OCI-LY7 (cell line): ENCODE measurements around the gene NFATC2IP. TPM values are rescaled to one million over a fixed set of nuclear protein-coding genes. Genes with fewer than 3 reads are reported as not detected.

Source experiments
- BruUV-seq: library from RNA; stranded (reverse); fragments of 400-500 nt; replicated peaks from 2 replicates; lab custom pipeline; 2021; lab: Mats Ljungman, UMichigan
- CTCF ChIA-PET: fragments of 300-600 bp; sonication (Branson Sonifier 250); formaldehyde crosslinking; loops from one replicate; lab custom pipeline; 2022; ENCODE audit warnings: antibody characterized with exemption; ENCODE audit not compliant: unreplicated experiment; lab: Charles Lee
- POLR2A ChIA-PET: fragments of 300-600 bp; sonication (Branson Sonifier 250); formaldehyde crosslinking; loops from one replicate; lab custom pipeline; 2022; ENCODE audit warnings: antibody characterized with exemption; lab: Charles Lee
- DNase-seq: peaks from one replicate; pipeline ENCODE4 v3.0.0-alpha.2; 2015; ENCODE audit warnings: low spot score
- H2AFZ ChIP-seq: fragments of 200-600 bp; sonication (generic), shearing (Covaris generic); 2 replicates; pipeline ENCODE4 v1.6.1; 2014; ENCODE audit warnings: mild to moderate bottlenecking, antibody characterized with exemption, low read length, moderate library complexity
- H3K27ac ChIP-seq: fragments of 200-600 bp; sonication (generic); 2 replicates; pipeline ENCODE4 v1.5.1; 2014; ENCODE audit warnings: mixed run types, low read depth, mild to moderate bottlenecking, moderate library complexity, low read length, inconsistent platforms; ENCODE audit not compliant: poor library complexity, severe bottlenecking
- H3K36me3 ChIP-seq: fragments of 200-600 bp; sonication (generic); 2 replicates; pipeline ENCODE4 v1.6.1; 2014; ENCODE audit warnings: mild to moderate bottlenecking, antibody characterized with exemption, low read length, moderate library complexity, mixed read lengths; ENCODE audit not compliant: insufficient read depth
- H3K4me1 ChIP-seq: fragments of 200-600 bp; sonication (generic); 2 replicates; pipeline ENCODE4 v1.5.1; 2014; ENCODE audit warnings: mild to moderate bottlenecking, low read length; ENCODE audit not compliant: insufficient read depth, poor library complexity, severe bottlenecking
- H3K4me2 ChIP-seq: fragments of 200-600 bp; sonication (generic); 2 replicates; pipeline ENCODE4 v1.6.1; 2014; ENCODE audit warnings: mild to moderate bottlenecking, low read length
- H3K4me3 ChIP-seq: fragments of 200-600 bp; sonication (generic); 2 replicates; pipeline ENCODE4 v1.5.1; 2014; ENCODE audit warnings: mild to moderate bottlenecking, low read depth, low read length; ENCODE audit not compliant: poor library complexity, severe bottlenecking
- H3K79me2 ChIP-seq: fragments of 200-600 bp; sonication (generic); 2 replicates; pipeline ENCODE4 v1.6.1; 2016; ENCODE audit warnings: low read depth, mild to moderate bottlenecking, low read length, moderate library complexity, mixed read lengths; ENCODE audit not compliant: insufficient read depth
- H3K9me2 ChIP-seq: fragments of 200-600 bp; sonication (generic); 2 replicates; pipeline ENCODE4 v1.6.1; 2016; ENCODE audit warnings: mild to moderate bottlenecking, low read length, mixed read lengths; ENCODE audit not compliant: insufficient read depth
- H3K9me3 ChIP-seq: fragments of 200-600 bp; sonication (generic); 2 replicates; pipeline ENCODE4 v1.6.1; 2014; ENCODE audit warnings: mild to moderate bottlenecking, mixed run types, low read length, mixed read lengths
- H4K20me1 ChIP-seq: fragments of 200-600 bp; sonication (generic); 2 replicates; pipeline ENCODE4 v1.6.1; 2014; ENCODE audit warnings: mild to moderate bottlenecking, antibody characterized with exemption, low read length, moderate library complexity, mixed read lengths; ENCODE audit not compliant: insufficient read depth
- CTCF ChIP-seq: fragments of 200-600 bp; sonication (generic); conservative IDR thresholded peaks from 2 replicates; pipeline ENCODE4 v1.5.1; 2014; ENCODE audit warnings: mild to moderate bottlenecking, antibody characterized with exemption, low read length, moderate library complexity, mixed read lengths
- EZH2phosphoT487 ChIP-seq: fragments of 200-600 bp; sonication (generic); IDR thresholded peaks from 2 replicates; pipeline ENCODE4 v1.6.1; 2018; ENCODE audit warnings: low read depth, borderline replicate concordance, mild to moderate bottlenecking, mixed run types, antibody characterized with exemption, low read length, moderate library complexity, mixed read lengths
- intact Hi-C: fragments of 100-400 bp; cut with micrococcal nuclease; formaldehyde crosslinking; loops from one replicate; pipeline ENCODE4 v1.10.0; 2022; ENCODE audit not compliant: unreplicated experiment
- total RNA-seq, 2 experiments: library from RNA; depleted of rRNA in 1 of 2; stranded (reverse); fragments of >200 nt in 1 of 2; shearing (Covaris generic) in 1 of 2; gene quantifications; 2 replicates each; pipeline ENCODE4 v1.2.3, GENCODE V29; 2014 to 2022

The NFATC2IP gene
- total RNA-seq, 2 experiments from 2014 or later = 73.0 to 114 TPM

GRCh38 chr16:29007730-29008593 lies 57.2 kb downstream of the NFATC2IP start:
- no peaks in the 10 kb centered on the region for H3K79me2 ChIP-seq
- ChIA-PET POLR2A (no interaction called here), CTCF (no interaction called here)
- no peaks in the 10 kb centered on the region for H3K4me1 ChIP-seq
- H3K9me2 ChIP-seq = no peaks in the 10 kb centered on the region
- no peak overlapping the region for H3K4me3 ChIP-seq
- H4K20me1 ChIP-seq = no peaks in the 10 kb centered on the region
- no peak overlapping the region for H3K27ac ChIP-seq
- DNase-seq = no peak
- H3K4me2 ChIP-seq = no peak overlapping the region
- intact Hi-C loops = no loop called here
- no peaks in the 10 kb centered on the region for H3K9me3 ChIP-seq
- no TSS peak for BruUV-seq
- TF ChIP-seq EZH2phosphoT487 = no peak
- no peak for TF ChIP-seq CTCF
- no peak overlapping the region for H2AFZ ChIP-seq
- no peaks in the 10 kb centered on the region for H3K36me3 ChIP-seq

- ChIA-PET CTCF (no interaction called here), POLR2A (no interaction called here)
- Histone ChIP-seq H3K9me2 (no peaks in the 10 kb centered on the region), H4K20me1 (no peaks in the 10 kb centered on the region), H3K9me3 (no peaks in the 10 kb centered on the region), H3K27ac (no peak overlapping the region), H3K4me1 (no peaks in the 10 kb centered on the region), H3K36me3 (no peaks in the 10 kb centered on the region), H2AFZ (no peak overlapping the region), H3K79me2 (no peaks in the 10 kb centered on the region), H3K4me2 (no peak overlapping the region), H3K4me3 (no peak overlapping the region)
- intact Hi-C loops = no loop called here
- BruUV-seq = no TSS peak
- no peak for DNase-seq
- TF ChIP-seq EZH2phosphoT487 (no peak), CTCF (no peak)
Measured at GRCh38 chr16:29009050-29009837, 58.5 kb downstream of the NFATC2IP start.
